ENCODE measurements around the gene HOXB4.

Gene HOXB4

GRCh38 chr17:48595278-48595999 is 17.3 kb upstream of the HOXB4 start:
- H3K27me3 Mint-ChIP-seq = peaks cover 95% of the 10 kb centered on the region
- H3K36me3 Mint-ChIP-seq (ENCODE audit: insufficient read depth) = peaks cover 19% of the 10 kb centered on the region
- peaks cover 47% of the 10 kb centered on the region for H3K4me1 Mint-ChIP-seq

DNA sequence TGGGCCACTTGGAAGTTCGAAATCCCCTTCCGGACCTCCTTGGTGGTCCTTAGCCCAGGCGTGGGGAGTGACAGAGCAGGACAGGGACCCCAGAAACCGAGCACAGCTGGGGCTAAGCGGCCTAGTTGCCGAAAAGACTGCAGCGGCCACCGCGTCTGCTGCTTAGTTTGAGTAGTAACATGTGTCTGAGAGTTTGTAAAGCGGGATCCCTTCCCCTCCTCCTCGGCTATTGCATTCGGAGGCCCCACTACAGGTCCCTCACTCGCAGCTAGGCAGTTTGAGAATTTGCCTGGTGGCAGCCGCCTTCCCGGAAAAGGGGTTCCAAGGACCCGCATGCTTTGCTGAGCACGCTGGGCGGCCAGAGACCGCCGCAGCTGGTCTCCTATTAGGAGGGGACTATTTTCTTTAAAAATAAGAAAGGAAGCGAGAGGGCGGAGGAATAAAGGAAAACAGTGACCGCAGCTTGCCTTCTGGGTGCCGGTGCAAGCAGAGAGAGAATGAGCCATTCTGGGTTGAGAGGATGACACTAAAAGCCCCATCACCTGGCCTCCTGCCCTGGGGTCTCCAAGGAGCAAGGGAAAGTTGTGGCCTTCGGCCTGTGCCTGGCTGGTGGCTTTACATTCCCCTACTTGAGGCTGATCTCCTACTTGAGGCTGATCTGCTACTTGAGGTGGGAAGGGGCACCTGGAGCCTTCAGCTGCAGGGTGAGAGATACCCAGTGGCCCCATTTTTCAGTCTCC is 16.6 kb upstream of the HOXB4 start:
- H3K4me1 Mint-ChIP-seq = peaks cover 47% of the 10 kb centered on the region
- H3K4me3 Mint-ChIP-seq = no peak overlapping the region
- DNase-seq (ENCODE audit: low spot score in 2 of 2) = no peak
- no peaks in the 10 kb centered on the region for H3K9me3 Mint-ChIP-seq
- H3K27me3 Mint-ChIP-seq = peaks cover 95% of the 10 kb centered on the region
- H3K27ac Mint-ChIP-seq (ENCODE audit: low read depth) = no peak overlapping the region
- ATAC-seq (replicated peaks; ENCODE audit: extremely low read depth, poor library complexity, severe bottlenecking) = no peak
- H3K36me3 Mint-ChIP-seq (ENCODE audit: insufficient read depth) = peaks cover 20% of the 10 kb centered on the region

More at GRCh38 chr17:48595278-48595999, 17.3 kb upstream of the HOXB4 start:
- Mint-ChIP-seq H3K4me3 (no peak overlapping the region), H3K27ac (ENCODE audit: low read depth) (no peak overlapping the region), H3K9me3 (no peaks in the 10 kb centered on the region)
- ATAC-seq (replicated peaks; ENCODE audit: extremely low read depth, poor library complexity, severe bottlenecking) = no peak
- no peak for DNase-seq (ENCODE audit: low spot score in 2 of 2)

GRCh38 chr17:48593840-48594537 is 15.8 kb upstream of the HOXB4 start:
- Mint-ChIP-seq H3K4me3 (peak overlapping the region; percentile 80), H3K27me3 (peaks cover 93% of the 10 kb centered on the region), H3K9me3 (no peaks in the 10 kb centered on the region), H3K4me1 (peaks cover 47% of the 10 kb centered on the region), H3K27ac (ENCODE audit: low read depth) (no peak overlapping the region), H3K36me3 (ENCODE audit: insufficient read depth) (peaks cover 20% of the 10 kb centered on the region)
- DNase-seq (ENCODE audit: low spot score in 2 of 2) = peak; percentile 74 to 81
- peak; percentile 60 for ATAC-seq (replicated peaks; ENCODE audit: extremely low read depth, poor library complexity, severe bottlenecking)

- peaks cover 40% of the 10 kb centered on the region for H3K4me1 Mint-ChIP-seq
- H3K36me3 Mint-ChIP-seq (ENCODE audit: insufficient read depth) = peaks cover 20% of the 10 kb centered on the region
- H3K27me3 Mint-ChIP-seq = peaks cover 91% of the 10 kb centered on the region
- ATAC-seq (replicated peaks; ENCODE audit: extremely low read depth, poor library complexity, severe bottlenecking) = no peak
- H3K27ac Mint-ChIP-seq (ENCODE audit: low read depth) = no peak within 1 kb of the TSS
- H3K9me3 Mint-ChIP-seq = no peaks in the 10 kb centered on the region
- peak within 1 kb of the TSS; percentile 80 for H3K4me3 Mint-ChIP-seq
- no peak for DNase-seq (ENCODE audit: low spot score in 2 of 2)
Observed at GRCh38 chr17:48593126-48593829, 15.1 kb upstream of the HOXB4 start, which contains the start of gene HOXB5. Gene HOXB5, minus strand, starts transcription at chr17:48593779. Its CDS starts 97 bp downstream, at chr17:48593682.

DNA sequence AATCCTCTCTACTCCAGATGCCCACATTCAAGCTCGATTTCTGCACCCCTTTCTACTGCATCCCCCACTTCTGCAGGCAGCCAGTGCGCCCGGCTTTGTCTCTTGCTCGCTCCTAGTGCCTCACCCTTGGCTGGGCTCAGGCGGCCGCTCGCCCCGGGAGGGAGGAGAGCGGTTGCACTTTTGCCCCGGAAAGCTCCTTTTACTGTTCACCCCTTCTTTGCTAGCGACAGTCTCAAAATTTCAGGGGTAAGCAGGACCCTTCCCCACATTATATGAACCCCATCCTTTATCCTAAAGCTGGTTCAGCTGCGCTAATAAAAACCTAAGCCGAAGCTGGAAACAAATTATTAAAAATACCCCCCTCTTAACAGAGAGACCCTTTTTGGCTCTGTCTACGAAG is 14.4 kb upstream of the HOXB4 start:
- Mint-ChIP-seq H3K4me3 (peak overlapping the region; percentile 80), H3K36me3 (ENCODE audit: insufficient read depth) (peaks cover 19% of the 10 kb centered on the region), H3K27me3 (peaks cover 91% of the 10 kb centered on the region), H3K27ac (ENCODE audit: low read depth) (no peak overlapping the region), H3K4me1 (peaks cover 33% of the 10 kb centered on the region), H3K9me3 (no peaks in the 10 kb centered on the region)
- ATAC-seq (replicated peaks; ENCODE audit: extremely low read depth, poor library complexity, severe bottlenecking) = no peak
- DNase-seq (ENCODE audit: low spot score in 2 of 2) = no peak

DNA sequence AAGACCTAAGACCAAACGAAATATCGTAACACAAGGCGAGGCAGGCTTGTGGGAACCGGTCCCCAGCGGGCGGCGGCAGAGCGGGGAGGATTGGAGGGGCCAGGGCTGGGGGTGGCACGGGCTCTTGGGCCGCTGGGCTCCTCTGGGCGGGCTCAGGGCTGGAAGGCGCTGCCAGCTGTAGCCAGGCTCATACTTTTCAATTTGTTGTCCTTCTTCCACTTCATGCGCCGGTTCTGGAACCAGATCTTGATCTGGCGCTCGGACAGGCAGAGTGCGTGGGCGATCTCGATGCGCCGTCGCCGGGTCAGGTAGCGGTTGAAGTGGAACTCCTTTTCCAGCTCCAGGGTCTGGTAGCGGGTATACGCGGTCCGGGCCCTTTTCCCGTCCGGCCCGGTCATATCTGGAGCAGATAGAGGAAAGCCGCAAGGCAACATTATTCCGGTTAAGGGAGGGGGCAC is 13.9 kb upstream of the HOXB4 start:
- peaks cover 28% of the 10 kb centered on the region for H3K4me1 Mint-ChIP-seq
- H3K27me3 Mint-ChIP-seq = peaks cover 91% of the 10 kb centered on the region
- no peak for ATAC-seq (replicated peaks; ENCODE audit: extremely low read depth, poor library complexity, severe bottlenecking)
- H3K4me3 Mint-ChIP-seq = peak overlapping the region; percentile 4
- no peak for DNase-seq (ENCODE audit: low spot score in 2 of 2)
- H3K9me3 Mint-ChIP-seq = no peaks in the 10 kb centered on the region
- no peak overlapping the region for H3K27ac Mint-ChIP-seq (ENCODE audit: low read depth)
- H3K36me3 Mint-ChIP-seq (ENCODE audit: insufficient read depth) = peaks cover 17% of the 10 kb centered on the region

- no peak for DNase-seq (ENCODE audit: low spot score in 2 of 2)
- peaks cover 91% of the 10 kb centered on the region for H3K27me3 Mint-ChIP-seq
- ATAC-seq (replicated peaks; ENCODE audit: extremely low read depth, poor library complexity, severe bottlenecking) = no peak
- H3K4me1 Mint-ChIP-seq = peaks cover 23% of the 10 kb centered on the region
- no peaks in the 10 kb centered on the region for H3K9me3 Mint-ChIP-seq
- peaks cover 15% of the 10 kb centered on the region for H3K36me3 Mint-ChIP-seq (ENCODE audit: insufficient read depth)
- no peak overlapping the region for H3K27ac Mint-ChIP-seq (ENCODE audit: low read depth)
- H3K4me3 Mint-ChIP-seq = peak overlapping the region; percentile 4
Observed at GRCh38 chr17:48591255-48592056, 13.3 kb upstream of the HOXB4 start.

GRCh38 chr17:48590607-48591161 is 12.5 kb upstream of the HOXB4 start:
- H3K27me3 Mint-ChIP-seq = peaks cover 91% of the 10 kb centered on the region
- no peak overlapping the region for H3K4me3 Mint-ChIP-seq
- ATAC-seq (replicated peaks; ENCODE audit: extremely low read depth, poor library complexity, severe bottlenecking) (no peak), DNase-seq (ENCODE audit: low spot score in 2 of 2) (no peak)
- no peaks in the 10 kb centered on the region for H3K9me3 Mint-ChIP-seq
- H3K4me1 Mint-ChIP-seq = peaks cover 27% of the 10 kb centered on the region
- peaks cover 19% of the 10 kb centered on the region for H3K36me3 Mint-ChIP-seq (ENCODE audit: insufficient read depth)
- no peak overlapping the region for H3K27ac Mint-ChIP-seq (ENCODE audit: low read depth)

DNA sequence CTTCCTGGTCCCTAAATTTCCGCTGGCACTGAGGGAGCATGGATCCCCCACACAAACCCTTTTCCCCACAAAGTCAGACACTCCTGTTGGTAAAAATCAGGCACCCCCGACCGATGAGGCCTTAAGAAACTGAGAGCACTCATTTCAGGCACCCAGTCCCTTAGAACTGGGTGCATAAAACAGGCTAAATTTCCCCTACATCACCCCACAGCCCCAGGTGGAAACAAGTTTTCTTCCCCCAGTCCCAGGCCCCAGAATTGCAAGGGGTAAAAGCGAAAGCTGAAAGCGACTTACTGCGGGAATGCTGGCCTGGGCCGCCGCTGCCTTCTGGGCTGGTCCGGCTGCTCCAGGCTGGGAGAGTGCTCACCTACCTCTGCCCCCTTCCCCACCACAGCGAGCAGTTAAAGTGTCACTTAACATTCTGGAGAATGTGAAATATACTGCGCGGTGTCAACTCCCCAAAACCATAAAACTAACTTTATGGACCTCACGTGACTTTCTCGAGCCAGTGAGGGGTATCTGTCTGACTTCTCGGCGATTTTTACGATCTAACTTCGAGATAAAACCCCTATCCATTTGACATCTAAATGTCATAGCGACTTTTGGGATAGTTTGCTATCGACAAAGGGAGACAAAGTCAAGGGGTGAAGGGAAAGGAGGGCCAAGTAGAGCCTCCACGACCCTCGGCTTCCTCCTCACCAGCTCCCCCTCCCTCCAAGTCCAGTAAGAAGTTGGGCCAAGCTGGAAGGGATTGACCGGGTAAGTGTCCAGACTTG is 11.9 kb upstream of the HOXB4 start, which contains the start of gene HOXB3:
Gene HOXB3, minus strand, starts transcription at position 411 of the 776 bp plus-strand sequence. CDS start 37,767 bp downstream, outside the sequence.
- no peak within 1 kb of the TSS for H3K27ac Mint-ChIP-seq (ENCODE audit: low read depth)
- peaks cover 91% of the 10 kb centered on the region for H3K27me3 Mint-ChIP-seq
- H3K9me3 Mint-ChIP-seq = no peaks in the 10 kb centered on the region
- peaks cover 19% of the 10 kb centered on the region for H3K36me3 Mint-ChIP-seq (ENCODE audit: insufficient read depth)
- H3K4me1 Mint-ChIP-seq = peaks cover 33% of the 10 kb centered on the region
- DNase-seq (ENCODE audit: low spot score in 2 of 2) (no peak), ATAC-seq (replicated peaks; ENCODE audit: extremely low read depth, poor library complexity, severe bottlenecking) (no peak)
- H3K4me3 Mint-ChIP-seq = no peak within 1 kb of the TSS

DNA sequence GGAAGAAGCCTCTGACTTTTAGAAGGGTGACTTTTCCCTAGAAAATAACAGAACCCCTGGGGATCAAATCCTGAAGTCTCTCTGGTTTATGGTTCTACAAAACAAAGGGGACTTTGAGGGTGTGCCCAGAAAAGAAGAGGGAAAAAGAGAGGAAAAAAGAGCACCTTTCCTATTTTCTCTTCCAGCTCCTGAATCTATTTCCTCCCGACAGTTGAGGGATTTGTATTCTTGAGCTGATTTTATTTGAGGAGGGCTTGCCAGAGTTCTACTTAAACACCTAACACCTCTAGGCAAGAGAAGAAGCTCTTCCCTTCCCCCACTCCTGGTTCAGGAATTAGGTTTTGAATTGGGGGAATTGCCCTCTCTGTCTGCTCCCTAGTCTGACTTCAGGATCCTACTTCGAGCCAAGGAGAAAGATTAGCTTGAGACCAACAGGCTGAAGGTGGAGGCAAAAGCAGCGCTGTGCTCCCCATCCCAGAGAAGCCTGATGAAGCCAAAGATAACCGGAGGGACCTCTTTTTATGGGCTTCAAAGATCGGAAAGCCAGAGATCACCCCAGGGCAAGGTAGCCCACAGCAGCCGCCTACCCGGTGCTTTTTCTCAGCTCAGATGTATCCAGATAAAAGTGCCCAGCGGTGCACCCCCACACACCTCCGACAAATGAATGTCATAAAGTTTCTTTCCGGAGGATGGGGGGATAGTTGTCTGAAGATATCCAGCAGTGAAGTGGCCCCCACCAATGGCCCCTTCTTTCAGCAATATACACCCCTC is 11.1 kb upstream of the HOXB4 start:
- Mint-ChIP-seq H3K4me3 (no peak overlapping the region), H3K4me1 (peaks cover 38% of the 10 kb centered on the region), H3K27me3 (peaks cover 91% of the 10 kb centered on the region), H3K36me3 (ENCODE audit: insufficient read depth) (peaks cover 20% of the 10 kb centered on the region), H3K9me3 (no peaks in the 10 kb centered on the region), H3K27ac (ENCODE audit: low read depth) (no peak overlapping the region)
- DNase-seq (ENCODE audit: low spot score in 2 of 2) (no peak), ATAC-seq (replicated peaks; ENCODE audit: extremely low read depth, poor library complexity, severe bottlenecking) (no peak)

All from central memory CD8-positive, alpha-beta T cell (primary cell).